H1 (cell line): Measurements from ENCODE around the gene LY6G5C.

Source experiments
- CTCF ChIP-seq, 3 experiments: IDR thresholded peaks; 1 replicate in 2 of 3; 2 replicates in 1 of 3; pipeline versions ENCODE4 v1.5.1 to v1.6.1; 2011; ENCODE audit warnings: low read length in 3 of 3, mild to moderate bottlenecking in 3 of 3, inconsistent platforms in 2 of 3, low read depth in 1 of 3, moderate library complexity in 1 of 3; ENCODE audit not compliant: insufficient read depth in 1 of 3; ENCODE audit errors: control extremely low read depth in 1 of 3
- EP300 ChIP-seq, 2 experiments: IDR thresholded peaks; 1 replicate in 1 of 2; 2 replicates in 1 of 2; pipeline ENCODE4 v1.6.1; 2011 to 2012; ENCODE audit warnings: low read depth in 2 of 2, low read length in 2 of 2, mild to moderate bottlenecking in 2 of 2, borderline replicate concordance in 1 of 2, inconsistent platforms in 1 of 2, moderate library complexity in 1 of 2
- GABPA ChIP-seq: IDR thresholded peaks from 2 replicates; pipeline ENCODE4 v1.6.1; 2011; ENCODE audit warnings: mild to moderate bottlenecking, low read length, moderate library complexity, borderline replicate concordance; ENCODE audit not compliant: insufficient read depth
- YY1 ChIP-seq: IDR thresholded peaks from 2 replicates; pipeline ENCODE4 v1.6.1; 2011; ENCODE audit warnings: low read depth, mild to moderate bottlenecking, low read length

DNA sequence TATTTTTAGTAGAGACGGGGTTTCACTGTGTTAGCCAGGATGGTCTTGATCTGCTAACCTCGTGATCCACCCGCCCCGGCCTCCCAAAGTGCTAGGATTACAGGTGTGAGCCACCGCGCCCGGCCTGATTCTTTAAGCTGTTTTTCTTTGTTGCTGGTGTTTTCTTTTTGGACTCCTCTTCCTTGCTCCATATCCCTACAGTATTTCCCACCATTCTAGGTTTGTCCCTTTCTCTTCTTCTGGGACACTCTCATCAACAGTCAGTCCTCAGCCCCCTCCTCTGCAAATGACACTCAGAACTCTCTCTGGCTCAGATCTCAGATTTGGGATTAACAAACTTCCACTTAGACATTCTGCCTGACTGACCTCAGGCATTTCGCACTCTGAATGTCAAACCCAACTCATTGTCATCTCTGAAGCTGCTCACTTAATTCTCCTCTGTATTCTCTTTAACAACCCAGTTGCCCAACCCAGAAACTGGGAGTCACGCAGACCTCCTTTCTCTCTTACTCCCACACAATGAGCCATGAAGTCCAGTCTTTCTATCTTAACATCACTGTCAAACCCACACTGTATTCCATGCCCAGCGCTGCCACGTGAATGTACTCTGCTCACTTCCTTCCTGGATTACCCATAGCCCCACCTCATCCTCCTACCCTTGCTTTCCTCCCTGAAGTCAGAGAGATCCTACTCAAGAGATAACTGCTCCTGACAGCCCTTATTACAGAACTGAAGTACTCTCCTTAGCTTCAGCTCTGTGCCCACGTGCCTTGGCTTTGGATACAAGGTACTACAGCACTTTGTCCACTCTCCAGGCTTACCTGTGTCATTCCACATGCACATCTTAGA is 44.9 kb upstream of the LY6G5C start:
- TF ChIP-seq YY1 (no peak), GABPA (no peak), CTCF (IDR thresholded peaks at IDR 0.05; ENCODE audit: control extremely low read depth in 1 of 3, insufficient read depth in 1 of 3, low read depth in 1 of 3, low read length in 3 of 3) (no peak), EP300 (IDR thresholded peaks at IDR 0.05; ENCODE audit: borderline replicate concordance in 1 of 2, low read depth in 2 of 2, low read length in 2 of 2) (no peak)
